ENCODE measurements around the gene LHX3. TPM values are rescaled to one million over a fixed set of nuclear protein-coding genes. Genes with fewer than 3 reads are reported as not detected.

LHX3 gene
- total RNA-seq, 4 donors from 2014 or later, result not detected

GRCh38 chr9:136247551-136247916 lies 42.6 kb upstream of the LHX3 start:
- intact Hi-C loops (cut with DNase I), result loop anchor here (10.0 kb wide), 1 partner anchor 283 kb away; the partner anchor contains the start of gene UBAC1
- WGBS, 2 donors, result 54 to 59% methylated on average over 7 to 8 of the region's 9 CpGs
- no peak for DNase-seq

DNA sequence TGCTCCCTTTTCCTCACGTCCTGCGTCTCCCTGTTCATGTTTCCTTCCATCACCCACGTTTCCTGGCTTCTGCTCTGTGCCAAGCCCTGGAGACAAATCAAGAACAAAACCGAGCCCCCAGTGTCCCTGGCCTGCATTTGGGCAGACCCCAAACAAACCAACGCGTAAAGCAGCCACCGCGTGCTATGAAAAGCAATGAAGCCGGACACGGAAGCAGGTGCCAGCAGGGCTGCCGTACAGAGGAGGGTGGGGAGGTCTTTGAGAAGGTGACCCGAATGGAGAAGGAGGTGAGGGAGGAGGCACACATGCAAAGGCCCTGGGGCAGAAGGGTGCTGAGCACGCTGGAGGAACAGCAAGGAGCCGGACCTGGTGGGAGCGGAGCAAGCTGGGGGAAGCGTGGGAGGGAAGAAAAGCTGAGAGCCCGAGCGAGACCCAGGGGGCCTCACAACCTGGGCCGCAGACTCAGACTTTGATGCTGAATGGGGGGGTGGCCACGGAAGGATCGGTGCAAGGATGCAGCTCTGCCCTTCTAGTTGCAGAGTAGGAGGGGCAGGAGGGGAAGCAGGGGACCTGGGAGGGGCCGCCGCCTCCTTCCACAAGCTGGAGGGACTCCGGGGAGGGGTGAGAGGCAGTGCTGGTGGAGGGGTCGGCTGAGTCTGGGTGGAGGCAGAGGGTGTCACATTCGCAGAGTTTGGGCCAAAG lies 42.1 kb upstream of the LHX3 start:
- TF ChIP-seq, protein P1, sequence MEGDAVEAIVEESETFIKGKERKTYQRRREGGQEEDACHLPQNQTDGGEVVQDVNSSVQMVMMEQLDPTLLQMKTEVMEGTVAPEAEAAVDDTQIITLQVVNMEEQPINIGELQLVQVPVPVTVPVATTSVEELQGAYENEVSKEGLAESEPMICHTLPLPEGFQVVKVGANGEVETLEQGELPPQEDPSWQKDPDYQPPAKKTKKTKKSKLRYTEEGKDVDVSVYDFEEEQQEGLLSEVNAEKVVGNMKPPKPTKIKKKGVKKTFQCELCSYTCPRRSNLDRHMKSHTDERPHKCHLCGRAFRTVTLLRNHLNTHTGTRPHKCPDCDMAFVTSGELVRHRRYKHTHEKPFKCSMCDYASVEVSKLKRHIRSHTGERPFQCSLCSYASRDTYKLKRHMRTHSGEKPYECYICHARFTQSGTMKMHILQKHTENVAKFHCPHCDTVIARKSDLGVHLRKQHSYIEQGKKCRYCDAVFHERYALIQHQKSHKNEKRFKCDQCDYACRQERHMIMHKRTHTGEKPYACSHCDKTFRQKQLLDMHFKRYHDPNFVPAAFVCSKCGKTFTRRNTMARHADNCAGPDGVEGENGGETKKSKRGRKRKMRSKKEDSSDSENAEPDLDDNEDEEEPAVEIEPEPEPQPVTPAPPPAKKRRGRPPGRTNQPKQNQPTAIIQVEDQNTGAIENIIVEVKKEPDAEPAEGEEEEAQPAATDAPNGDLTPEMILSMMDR (IDR thresholded peaks at IDR 0.05), result no peak
- TF ChIP-seq POLR2A (IDR thresholded peaks at IDR 0.05), result no peak
- no peak for DNase-seq
- WGBS, 2 donors, result 71 to 76% methylated on average over 26 of the region's 26 CpGs

More at GRCh38 chr9:136247551-136247916, 42.6 kb upstream of the LHX3 start:
- TF ChIP-seq POLR2A (IDR thresholded peaks at IDR 0.05), result no peak
- TF ChIP-seq, protein P1 (IDR thresholded peaks at IDR 0.05), result no peak
- no peaks in the 10 kb centered on the region for H3K36me3 ChIP-seq
- H3K27ac ChIP-seq, result no peak overlapping the region
- no peaks in the 10 kb centered on the region for H3K27me3 ChIP-seq
- no peak overlapping the region for H3K4me3 ChIP-seq (replicated peaks in 1 of 3)
- no peaks in the 10 kb centered on the region for H3K9me3 ChIP-seq
- H3K4me1 ChIP-seq, result peaks cover 20 to 27% of the 10 kb centered on the region in 2 donors

GRCh38 chr9:136245219-136246150 lies 40.6 kb upstream of the LHX3 start, which contains the start of gene QSOX2:
Gene QSOX2 (minus strand): TSS chr9:136245812. CDS start chr9:136245803, 9 bp downstream.
- intact Hi-C loops (cut with DNase I), result loop anchor here (10.0 kb wide), 1 partner anchor 281 kb away; the partner anchor contains the start of gene UBAC1
- peak within 1 kb of the TSS; percentile 9 to 66 (median 49) for H3K4me3 ChIP-seq (replicated peaks in 1 of 3)
- peak; percentile 73 to 79 for DNase-seq
- 0 to 6% methylated on average over 6 to 7 of the region's 112 CpGs for WGBS, 2 donors
- H3K27ac ChIP-seq, result no peak within 1 kb of the TSS
- peaks cover 28 to 47% of the 10 kb centered on the region in 2 donors for H3K4me1 ChIP-seq
- H3K27me3 ChIP-seq, result no peaks in the 10 kb centered on the region
- TF ChIP-seq, protein P1 (IDR thresholded peaks at IDR 0.05), result no peak
- TF ChIP-seq POLR2A (IDR thresholded peaks at IDR 0.05), result peak; percentile 40 to 47
- H3K36me3 ChIP-seq, result no peaks in the 10 kb centered on the region
- no peaks in the 10 kb centered on the region for H3K9me3 ChIP-seq

More for the DNA sequence above, 42.1 kb upstream of the LHX3 start:
- H3K36me3 ChIP-seq, result no peaks in the 10 kb centered on the region
- intact Hi-C loops (cut with DNase I), result loop anchor here (10.0 kb wide), 1 partner anchor 282 kb away; the partner anchor contains the start of gene UBAC1
- no peaks in the 10 kb centered on the region for H3K27me3 ChIP-seq
- H3K27ac ChIP-seq, result no peak overlapping the region
- no peak overlapping the region for H3K4me3 ChIP-seq (replicated peaks in 1 of 3)
- H3K9me3 ChIP-seq, result no peaks in the 10 kb centered on the region
- peaks cover 20 to 32% of the 10 kb centered on the region in 2 donors for H3K4me1 ChIP-seq

DNA sequence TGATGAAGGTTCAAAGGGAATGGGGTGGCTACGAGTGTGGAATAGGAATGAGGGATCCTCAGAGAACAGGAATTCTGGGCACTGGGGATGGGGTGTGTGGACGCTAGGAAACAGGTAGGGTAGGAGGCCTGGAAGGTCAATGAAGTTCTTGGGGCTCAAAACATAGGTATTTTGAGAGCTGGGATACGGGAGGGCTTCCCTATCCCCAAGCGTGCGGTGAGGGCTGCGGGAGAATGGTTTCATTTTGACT lies 40.0 kb upstream of the LHX3 start:
- Histone ChIP-seq H3K4me1 (peaks cover 28 to 50% of the 10 kb centered on the region in 2 donors), H3K4me3 (replicated peaks in 1 of 3) (peak overlapping the region; percentile 9 to 66 (median 49)), H3K27me3 (no peaks in the 10 kb centered on the region), H3K9me3 (no peaks in the 10 kb centered on the region), H3K27ac (no peak overlapping the region), H3K36me3 (no peaks in the 10 kb centered on the region)
- DNase-seq, result no peak
- WGBS, 2 donors, result 5 to 6% methylated on average over 6 of the region's 6 CpGs
- TF ChIP-seq, protein P1 (IDR thresholded peaks at IDR 0.05), result no peak
- no peak for TF ChIP-seq POLR2A (IDR thresholded peaks at IDR 0.05)
- intact Hi-C loops (cut with DNase I), result loop anchor here (10.0 kb wide), 1 partner anchor 280 kb away; the partner anchor contains the start of gene UBAC1
